Measurements from ENCODE around the gene HIPK4.

GRCh38 chr19:40369797-40370196 lies 20.2 kb downstream of the HIPK4 start:
- TF ChIP-seq CTCF (conservative IDR thresholded peaks at IDR 0.05; ENCODE audit: low read length) = no peak
- TF ChIP-seq EZH2phosphoT487 (IDR thresholded peaks at IDR 0.05; ENCODE audit: borderline replicate concordance) = no peak
